Gastrocnemius medialis (tissue), 4 donors: ENCODE measurements around the gene SBF1.

Source experiments
- POLR2A ChIP-seq, 2 donors: fragments of 450-650 bp; IDR thresholded peaks; one replicate each; pipeline ENCODE4 v1.6.1; 2017; ENCODE audit warnings: antibody characterized with exemption in 2 of 2, mild to moderate bottlenecking in 2 of 2, moderate library complexity in 2 of 2
- TF ChIP-seq, protein P1 (sequence below), 5 experiments: fragments of 450-650 bp in 3 of 5; fragments of 200-600 bp in 2 of 5; sonication (generic) in 2 of 5; IDR thresholded peaks in 4 of 5; conservative IDR thresholded peaks in 1 of 5; 1 replicate in 4 of 5; 2 replicates in 1 of 5; pipeline ENCODE4 v1.5.1; 2016 to 2019; ENCODE audit warnings: antibody characterized with exemption in 5 of 5, mild to moderate bottlenecking in 3 of 5, moderate library complexity in 3 of 5

DNA sequence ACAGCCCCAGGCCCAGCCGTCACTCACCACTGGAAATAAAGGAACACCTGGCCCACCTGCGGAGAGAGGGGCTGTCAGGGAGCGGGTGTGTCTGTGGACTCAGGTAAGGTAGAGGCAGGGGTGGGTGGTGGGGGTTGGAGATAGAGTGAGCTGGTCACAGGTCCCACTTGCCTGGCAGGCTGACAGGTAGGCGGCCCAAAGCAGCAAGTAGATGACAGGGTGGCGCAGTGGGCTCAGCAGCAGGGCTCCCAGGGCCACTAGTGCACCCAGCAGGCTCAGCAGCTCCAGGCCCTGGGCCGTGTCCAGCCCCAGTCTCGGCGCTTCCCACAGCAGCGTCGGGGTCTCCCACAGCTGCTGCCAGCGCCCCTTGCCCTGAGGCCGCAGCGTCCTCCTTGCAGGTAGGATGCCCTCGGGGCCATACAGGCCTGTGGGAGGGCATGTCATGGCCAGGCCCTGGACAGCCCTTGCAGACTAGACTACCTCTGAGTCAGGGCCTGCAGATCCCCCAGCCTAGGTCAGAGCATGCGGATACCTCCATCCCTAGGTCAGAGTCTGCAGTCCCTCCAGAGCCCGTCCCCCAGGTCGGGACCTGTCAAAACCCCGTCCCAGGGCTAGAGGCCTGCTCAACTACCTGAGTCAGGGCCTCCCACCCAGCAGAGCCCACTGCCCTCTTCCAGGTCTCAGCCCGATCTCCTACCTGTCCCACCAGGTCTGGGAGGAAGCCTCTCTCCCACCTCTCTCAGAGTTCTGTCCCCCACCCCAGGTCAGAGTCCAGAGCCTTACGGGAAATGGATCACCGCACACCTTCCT lies 32.0 kb upstream of the SBF1 start:
- TF ChIP-seq, protein P1, sequence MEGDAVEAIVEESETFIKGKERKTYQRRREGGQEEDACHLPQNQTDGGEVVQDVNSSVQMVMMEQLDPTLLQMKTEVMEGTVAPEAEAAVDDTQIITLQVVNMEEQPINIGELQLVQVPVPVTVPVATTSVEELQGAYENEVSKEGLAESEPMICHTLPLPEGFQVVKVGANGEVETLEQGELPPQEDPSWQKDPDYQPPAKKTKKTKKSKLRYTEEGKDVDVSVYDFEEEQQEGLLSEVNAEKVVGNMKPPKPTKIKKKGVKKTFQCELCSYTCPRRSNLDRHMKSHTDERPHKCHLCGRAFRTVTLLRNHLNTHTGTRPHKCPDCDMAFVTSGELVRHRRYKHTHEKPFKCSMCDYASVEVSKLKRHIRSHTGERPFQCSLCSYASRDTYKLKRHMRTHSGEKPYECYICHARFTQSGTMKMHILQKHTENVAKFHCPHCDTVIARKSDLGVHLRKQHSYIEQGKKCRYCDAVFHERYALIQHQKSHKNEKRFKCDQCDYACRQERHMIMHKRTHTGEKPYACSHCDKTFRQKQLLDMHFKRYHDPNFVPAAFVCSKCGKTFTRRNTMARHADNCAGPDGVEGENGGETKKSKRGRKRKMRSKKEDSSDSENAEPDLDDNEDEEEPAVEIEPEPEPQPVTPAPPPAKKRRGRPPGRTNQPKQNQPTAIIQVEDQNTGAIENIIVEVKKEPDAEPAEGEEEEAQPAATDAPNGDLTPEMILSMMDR (IDR thresholded peaks at IDR 0.05 in 4 of 5, conservative IDR thresholded peaks at IDR 0.05 in 1 of 5) = no peak
- no peak for TF ChIP-seq POLR2A (IDR thresholded peaks at IDR 0.05)
